GM18870 (cell line): ENCODE data around the gene DPY19L3.
"Not testable (repeated sequence)": the region's sequence is repeated elsewhere in the genome, so short reads cannot be mapped to it uniquely, and the experiment has no call there.

Experiments used
- ATAC-seq: cut with Tn5 transposase; IDR thresholded peaks from one replicate; pipeline ENCODE4 v1.9.1; 2021; ENCODE audit warnings: moderate library complexity; ENCODE audit not compliant: unreplicated experiment

The DPY19L3 gene

GRCh38 chr19:32498648-32499200, 93.2 kb downstream of the DPY19L3 start:
- ATAC-seq = no peak

DNA sequence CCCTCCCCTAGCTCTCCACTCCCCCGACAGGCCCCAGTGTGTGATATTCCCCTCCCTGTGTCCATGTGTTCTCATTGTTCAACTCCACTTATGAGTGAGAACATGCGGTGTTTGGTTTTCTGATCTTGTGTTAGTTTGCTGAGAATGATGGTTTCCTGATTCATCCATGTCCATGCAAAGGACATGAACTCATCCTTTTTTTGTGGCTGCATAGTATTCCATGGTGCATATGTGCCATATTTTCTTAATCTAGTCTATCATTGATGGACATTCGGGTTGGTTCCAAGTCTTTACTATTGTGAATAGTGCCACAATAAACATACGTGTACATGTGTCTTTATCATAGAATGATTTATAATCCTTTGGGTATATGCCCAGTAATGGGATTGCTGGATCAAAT, 106.9 kb downstream of the DPY19L3 start:
- ATAC-seq = not testable (repeated sequence)

DNA sequence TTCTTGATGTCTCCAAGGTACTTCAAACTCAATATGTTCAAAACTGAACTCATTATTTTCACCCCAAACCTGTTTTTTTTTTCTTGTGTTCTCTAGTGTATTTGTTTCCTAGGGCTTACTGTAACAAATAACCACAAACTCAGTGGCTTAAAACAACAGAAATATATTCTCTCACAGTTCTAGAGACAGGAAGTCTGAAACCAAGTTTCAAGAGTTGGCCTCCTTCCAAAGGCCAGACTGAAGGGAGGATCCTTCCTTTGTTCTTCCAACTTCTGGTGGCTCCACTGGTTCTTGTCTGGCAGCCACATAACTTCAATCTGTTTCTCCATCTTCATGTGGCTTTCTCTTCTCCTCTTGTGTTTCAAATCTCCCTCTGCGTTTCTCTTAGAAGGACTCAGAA, 113.5 kb downstream of the DPY19L3 start:
- no peak for ATAC-seq

DNA sequence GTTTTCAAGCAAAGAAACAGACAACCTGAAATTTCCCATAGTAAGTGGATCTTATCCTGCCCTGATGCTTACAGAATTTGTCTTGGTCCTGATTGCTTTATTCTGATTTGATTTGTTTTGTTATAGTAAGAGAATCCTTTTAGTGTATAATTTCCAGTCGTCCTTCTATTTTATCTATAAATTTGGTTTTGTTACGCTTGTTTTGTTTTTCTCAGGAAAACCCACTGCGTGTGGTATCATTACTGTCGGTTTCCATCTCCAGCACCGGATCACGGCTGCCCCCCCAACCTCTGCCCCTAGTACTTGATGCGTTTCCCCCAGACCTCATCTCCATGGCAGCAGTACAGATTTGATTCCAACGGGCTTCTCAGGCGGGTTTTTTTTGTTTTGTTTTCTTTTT, 117.4 kb downstream of the DPY19L3 start:
- no peak for ATAC-seq

- no peak for ATAC-seq
Observed at GRCh38 chr19:32526895-32527294, 121.3 kb downstream of the DPY19L3 start.

- ATAC-seq = no peak
Observed at GRCh38 chr19:32530773-32531172, 125.2 kb downstream of the DPY19L3 start.

GRCh38 chr19:32532233-32532632, 126.7 kb downstream of the DPY19L3 start:
- ATAC-seq = no peak
